Measurements from ENCODE around the gene ALPG.
"Not testable (repeated sequence)": the region's sequence is repeated elsewhere in the genome, so short reads cannot be mapped to it uniquely, and the experiment has no call there.

Gene ALPG

DNA sequence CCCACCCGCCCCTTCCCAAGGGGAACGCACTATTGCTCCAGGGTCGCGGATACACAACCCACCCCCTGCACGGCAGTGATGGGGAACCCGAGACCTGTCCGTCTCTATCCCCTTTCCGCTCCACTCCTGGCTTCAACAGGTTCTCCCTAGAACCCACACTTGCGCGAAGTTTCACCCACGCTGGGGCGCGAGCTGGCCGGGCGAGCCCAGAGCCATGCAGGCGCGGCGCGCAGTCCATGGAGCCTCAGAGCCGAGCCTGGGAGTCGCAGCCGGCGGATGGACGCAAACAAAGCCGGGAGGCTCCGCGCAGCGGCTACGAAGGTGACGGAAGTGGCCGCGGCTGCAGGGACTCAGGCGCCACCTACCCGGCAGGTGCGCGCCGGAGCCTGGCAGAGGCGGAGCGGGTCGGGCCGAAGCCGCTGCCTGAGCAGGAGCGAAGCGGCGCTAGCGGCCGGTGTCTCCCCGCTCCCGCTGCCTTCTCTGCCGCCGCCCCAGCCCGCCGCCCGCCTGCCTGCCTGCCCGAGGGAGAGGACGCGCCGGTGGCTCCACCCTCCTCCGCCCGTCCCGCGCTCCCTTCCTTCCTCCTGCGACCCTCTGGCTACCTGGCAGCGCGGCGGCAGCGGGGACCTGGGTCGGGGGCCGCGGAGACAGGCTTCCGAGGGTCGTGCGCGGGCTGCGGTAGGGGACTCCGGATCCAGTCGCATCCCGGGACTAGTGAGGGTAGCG is 14.0 kb downstream of the ALPG start:
- no peak overlapping the region for H2BK120ac ChIP-seq (ENCODE audit: low read depth, low read length)
- H2BK12ac ChIP-seq (ENCODE audit: low read length): peak overlapping the region; percentile 22
- peak overlapping the region; percentile 89 for H3K4me2 ChIP-seq (ENCODE audit: insufficient read depth, low read length, poor library complexity, severe bottlenecking)
- peak overlapping the region; percentile 77 for H3K9ac ChIP-seq (ENCODE audit: low read depth, low read length, poor library complexity)
- peaks cover 2% of the 10 kb centered on the region for H3K79me1 ChIP-seq (ENCODE audit: low read depth, low read length)
- no CpG with 5 or more reads among the region's 79 CpGs for WGBS, 2 donors (ENCODE audit: extremely low coverage in 2 of 2, insufficient read length in 2 of 2, insufficient replicate concordance in 1 of 2)
- H2AK5ac ChIP-seq (ENCODE audit: low read depth, low read length): no peak overlapping the region
- no peak overlapping the region for H2BK15ac ChIP-seq (ENCODE audit: low read length)
- peaks cover 41 to 98% (median 66%) of the 10 kb centered on the region in 3 experiments for H3K27me3 ChIP-seq (ENCODE audit: control insufficient read depth in 3 of 3, insufficient read depth in 3 of 3, low read depth in 1 of 3, low read length in 3 of 3)
- H2BK5ac ChIP-seq (ENCODE audit: low read length): no peak overlapping the region
- H3K9me3 ChIP-seq (replicated peaks in 1 of 2; ENCODE audit: control insufficient read depth in 2 of 2, insufficient read depth in 1 of 2, low read depth in 1 of 2, low read length in 2 of 2): peaks cover 18 to 22% of the 10 kb centered on the region in 2 donors
- peaks cover 3 to 13% of the 10 kb centered on the region in 2 donors for H3K4me1 ChIP-seq (ENCODE audit: control insufficient read depth in 2 of 2, insufficient read depth in 1 of 2, low read depth in 1 of 2, low read length in 2 of 2)
- no peak overlapping the region for H4K8ac ChIP-seq (ENCODE audit: low read depth, low read length)
- H3K4me3 ChIP-seq (ENCODE audit: low read length in 2 of 2): peak overlapping the region in 1 of 2 donors; percentile 64
- peak overlapping the region; percentile 80 for H2AFZ ChIP-seq (ENCODE audit: low read length)
- no peak overlapping the region for H4K91ac ChIP-seq (ENCODE audit: low read depth, low read length, poor library complexity)
- H3K4ac ChIP-seq (ENCODE audit: low read length): no peak overlapping the region
- H3K27ac ChIP-seq (replicated peaks; ENCODE audit: low read length): no peak overlapping the region
- H3K36me3 ChIP-seq (replicated peaks in 1 of 2; ENCODE audit: control insufficient read depth in 2 of 2, insufficient read depth in 2 of 2, low read length in 2 of 2): no peaks in the 10 kb centered on the region
- H3K18ac ChIP-seq (ENCODE audit: low read length): peak overlapping the region; percentile 20
- no peak overlapping the region for H3K14ac ChIP-seq (ENCODE audit: low read length)
- DNase-seq (ENCODE audit: low spot score): no peak
- H3K23ac ChIP-seq (ENCODE audit: low read depth, low read length, poor library complexity): peak overlapping the region; percentile 96

DNA sequence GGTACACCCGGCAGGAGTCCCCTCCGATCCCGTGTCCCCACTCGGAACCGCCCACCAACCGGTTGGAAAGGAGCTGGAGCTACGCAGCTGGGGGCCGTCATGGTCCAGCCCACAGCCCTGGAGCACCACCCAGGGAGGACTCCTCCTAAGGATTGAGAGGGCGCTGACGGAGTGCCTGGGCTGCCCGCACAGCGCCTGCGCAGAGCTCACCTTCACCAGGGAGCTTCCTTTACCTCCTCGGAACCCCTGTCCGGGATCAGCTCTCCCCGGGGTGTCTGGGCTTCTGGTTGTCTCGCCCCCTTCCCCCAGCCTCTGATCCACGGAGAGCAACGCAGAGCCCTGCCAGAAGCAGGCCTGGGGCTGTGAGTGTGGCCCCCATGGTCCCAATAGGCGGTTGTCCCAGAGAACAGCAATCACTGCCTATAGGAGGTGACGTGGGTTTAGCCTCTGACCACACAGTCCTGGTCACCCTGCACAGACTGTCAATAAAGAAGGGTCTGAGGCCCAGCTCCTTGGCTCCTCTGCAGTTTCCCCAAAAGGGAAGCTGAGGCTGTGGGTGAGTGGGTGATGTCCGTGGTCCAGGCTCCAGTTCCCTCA is 14.6 kb downstream of the ALPG start:
- Histone ChIP-seq H3K9me3 (replicated peaks in 1 of 2; ENCODE audit: control insufficient read depth in 2 of 2, insufficient read depth in 1 of 2, low read depth in 1 of 2, low read length in 2 of 2) (peaks cover 18 to 22% of the 10 kb centered on the region in 2 donors), H2BK120ac (ENCODE audit: low read depth, low read length) (no peak overlapping the region), H2AK5ac (ENCODE audit: low read depth, low read length) (peak overlapping the region; percentile 36), H3K9ac (ENCODE audit: low read depth, low read length, poor library complexity) (peak overlapping the region; percentile 7), H3K23ac (ENCODE audit: low read depth, low read length, poor library complexity) (peak overlapping the region; percentile 96), H3K27ac (replicated peaks; ENCODE audit: low read length) (no peak overlapping the region), H4K8ac (ENCODE audit: low read depth, low read length) (no peak overlapping the region), H3K27me3 (ENCODE audit: control insufficient read depth in 3 of 3, insufficient read depth in 3 of 3, low read depth in 1 of 3, low read length in 3 of 3) (peaks cover 41 to 98% (median 66%) of the 10 kb centered on the region in 3 experiments), H3K14ac (ENCODE audit: low read length) (no peak overlapping the region), H2BK5ac (ENCODE audit: low read length) (no peak overlapping the region), H3K36me3 (replicated peaks in 1 of 2; ENCODE audit: control insufficient read depth in 2 of 2, insufficient read depth in 2 of 2, low read length in 2 of 2) (no peaks in the 10 kb centered on the region), H3K4ac (ENCODE audit: low read length) (no peak overlapping the region), H3K4me2 (ENCODE audit: insufficient read depth, low read length, poor library complexity, severe bottlenecking) (peak overlapping the region; percentile 89), H3K4me3 (ENCODE audit: low read length in 2 of 2) (peak overlapping the region in 1 of 2 donors; percentile 64), H2BK15ac (ENCODE audit: low read length) (no peak overlapping the region), H4K91ac (ENCODE audit: low read depth, low read length, poor library complexity) (no peak overlapping the region), H3K18ac (ENCODE audit: low read length) (peak overlapping the region; percentile 53), H3K79me1 (ENCODE audit: low read depth, low read length) (peaks cover 2% of the 10 kb centered on the region), H3K4me1 (ENCODE audit: control insufficient read depth in 2 of 2, insufficient read depth in 1 of 2, low read depth in 1 of 2, low read length in 2 of 2) (peaks cover 3 to 13% of the 10 kb centered on the region in 2 donors), H2BK12ac (ENCODE audit: low read length) (no peak overlapping the region), H2AFZ (ENCODE audit: low read length) (peak overlapping the region; percentile 80)
- no peak for DNase-seq (ENCODE audit: low spot score)
- no CpG with 5 or more reads among the region's 22 CpGs for whole genome bisulfite sequencing, 2 donors (ENCODE audit: extremely low coverage in 2 of 2, insufficient read length in 2 of 2, insufficient replicate concordance in 1 of 2)

DNA sequence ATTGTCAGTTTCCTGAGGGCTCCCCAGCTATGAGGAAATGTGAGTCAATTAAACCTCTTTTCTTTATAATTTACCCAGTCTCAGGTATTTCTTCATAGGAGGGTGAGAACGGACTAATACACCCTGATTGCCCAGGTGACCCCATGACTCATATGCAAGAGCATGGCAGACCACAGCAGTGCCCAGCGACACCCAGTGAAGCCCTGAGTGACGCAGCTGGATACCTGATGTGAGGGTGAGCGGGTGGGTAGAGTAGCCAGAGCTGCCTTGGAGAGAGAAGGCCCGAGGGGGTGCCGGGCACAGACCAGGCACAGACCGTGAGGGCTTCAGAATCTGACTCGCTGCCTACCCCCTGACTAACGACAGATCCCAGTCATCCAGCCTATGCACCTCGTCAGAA is 15.4 kb downstream of the ALPG start:
- Histone ChIP-seq H3K36me3 (replicated peaks in 1 of 2; ENCODE audit: control insufficient read depth in 2 of 2, insufficient read depth in 2 of 2, low read length in 2 of 2) (no peaks in the 10 kb centered on the region), H4K8ac (ENCODE audit: low read depth, low read length) (no peak overlapping the region), H2BK120ac (ENCODE audit: low read depth, low read length) (no peak overlapping the region), H2AK5ac (ENCODE audit: low read depth, low read length) (no peak overlapping the region), H3K79me1 (ENCODE audit: low read depth, low read length) (peaks cover 2% of the 10 kb centered on the region), H2BK15ac (ENCODE audit: low read length) (no peak overlapping the region), H2AFZ (ENCODE audit: low read length) (no peak overlapping the region), H4K91ac (ENCODE audit: low read depth, low read length, poor library complexity) (no peak overlapping the region), H3K27ac (replicated peaks; ENCODE audit: low read length) (no peak overlapping the region), H3K14ac (ENCODE audit: low read length) (no peak overlapping the region), H3K9ac (ENCODE audit: low read depth, low read length, poor library complexity) (no peak overlapping the region), H3K4me3 (ENCODE audit: low read length in 2 of 2) (no peak overlapping the region), H3K4me2 (ENCODE audit: insufficient read depth, low read length, poor library complexity, severe bottlenecking) (no peak overlapping the region), H3K4ac (ENCODE audit: low read length) (no peak overlapping the region), H3K4me1 (ENCODE audit: control insufficient read depth in 2 of 2, insufficient read depth in 1 of 2, low read depth in 1 of 2, low read length in 2 of 2) (peaks cover 3 to 13% of the 10 kb centered on the region in 2 donors), H3K23ac (ENCODE audit: low read depth, low read length, poor library complexity) (no peak overlapping the region), H2BK12ac (ENCODE audit: low read length) (no peak overlapping the region), H2BK5ac (ENCODE audit: low read length) (no peak overlapping the region), H3K9me3 (replicated peaks in 1 of 2; ENCODE audit: control insufficient read depth in 2 of 2, insufficient read depth in 1 of 2, low read depth in 1 of 2, low read length in 2 of 2) (peaks cover 18 to 22% of the 10 kb centered on the region in 2 donors), H3K27me3 (ENCODE audit: control insufficient read depth in 3 of 3, insufficient read depth in 3 of 3, low read depth in 1 of 3, low read length in 3 of 3) (peaks cover 41 to 92% (median 63%) of the 10 kb centered on the region in 3 experiments), H3K18ac (ENCODE audit: low read length) (peak overlapping the region; percentile 21)
- DNase-seq (ENCODE audit: low spot score): no peak
- WGBS, 2 donors (ENCODE audit: extremely low coverage in 2 of 2, insufficient read length in 2 of 2, insufficient replicate concordance in 1 of 2): no CpG with 5 or more reads among the region's 10 CpGs

GRCh38 chr2:232422996-232423395 is 16.4 kb downstream of the ALPG start:
- not testable (repeated sequence) for DNase-seq (ENCODE audit: low spot score); H3K4ac ChIP-seq (ENCODE audit: low read length); H3K4me1 ChIP-seq (ENCODE audit: control insufficient read depth in 2 of 2, insufficient read depth in 1 of 2, low read depth in 1 of 2, low read length in 2 of 2); H2BK120ac ChIP-seq (ENCODE audit: low read depth, low read length); H3K4me2 ChIP-seq (ENCODE audit: insufficient read depth, low read length, poor library complexity, severe bottlenecking); H2AFZ ChIP-seq (ENCODE audit: low read length); H3K18ac ChIP-seq (ENCODE audit: low read length); H4K8ac ChIP-seq (ENCODE audit: low read depth, low read length); H4K91ac ChIP-seq (ENCODE audit: low read depth, low read length, poor library complexity); H3K4me3 ChIP-seq (ENCODE audit: low read length in 2 of 2); H3K23ac ChIP-seq (ENCODE audit: low read depth, low read length, poor library complexity); H2AK5ac ChIP-seq (ENCODE audit: low read depth, low read length); H2BK15ac ChIP-seq (ENCODE audit: low read length); H3K9ac ChIP-seq (ENCODE audit: low read depth, low read length, poor library complexity); H3K36me3 ChIP-seq (replicated peaks in 1 of 2; ENCODE audit: control insufficient read depth in 2 of 2, insufficient read depth in 2 of 2, low read length in 2 of 2); H2BK5ac ChIP-seq (ENCODE audit: low read length); H3K27ac ChIP-seq (replicated peaks; ENCODE audit: low read length); H3K79me1 ChIP-seq (ENCODE audit: low read depth, low read length); H3K14ac ChIP-seq (ENCODE audit: low read length); H2BK12ac ChIP-seq (ENCODE audit: low read length)
- WGBS, 2 donors (ENCODE audit: extremely low coverage in 2 of 2, insufficient read length in 2 of 2, insufficient replicate concordance in 1 of 2): no CpG with 5 or more reads among the region's 3 CpGs
- peaks cover 18 to 22% of the 10 kb centered on the region in 2 donors for H3K9me3 ChIP-seq (replicated peaks in 1 of 2; ENCODE audit: control insufficient read depth in 2 of 2, insufficient read depth in 1 of 2, low read depth in 1 of 2, low read length in 2 of 2)
- peaks cover 40 to 84% (median 53%) of the 10 kb centered on the region in 3 experiments for H3K27me3 ChIP-seq (ENCODE audit: control insufficient read depth in 3 of 3, insufficient read depth in 3 of 3, low read depth in 1 of 3, low read length in 3 of 3)

Measured in neuronal stem cell (in vitro differentiated cells).